ENCODE results near the gene BAHCC1.

Gene BAHCC1

GRCh38 chr17:81435652-81436293, 40.5 kb downstream of the BAHCC1 start:
- no peak for DNase-seq
- Histone ChIP-seq H3K4me1 (ENCODE audit: low read length) (no peaks in the 10 kb centered on the region), H3K27me3 (replicated peaks; ENCODE audit: insufficient read depth, low read length) (peaks cover 87% of the 10 kb centered on the region), H3K27ac (ENCODE audit: low read length) (no peak overlapping the region), H3K36me3 (replicated peaks; ENCODE audit: insufficient read depth, low read length) (no peaks in the 10 kb centered on the region), H3K9ac (ENCODE audit: low read length) (no peak overlapping the region), H3K4me2 (ENCODE audit: low read depth, low read length) (no peak overlapping the region), H3F3A (ENCODE audit: insufficient read depth, low read length) (no peaks in the 10 kb centered on the region), H3K79me2 (ENCODE audit: low read length) (no peaks in the 10 kb centered on the region), H3K9me2 (replicated peaks; ENCODE audit: insufficient read depth, low read length) (no peaks in the 10 kb centered on the region), H3K4me3 (ENCODE audit: low read length) (no peak overlapping the region), H4K20me1 (ENCODE audit: insufficient read depth, low read length) (no peaks in the 10 kb centered on the region), H3K9me3 (replicated peaks; ENCODE audit: insufficient read depth, low read length) (no peaks in the 10 kb centered on the region), H2AFZ (ENCODE audit: low read length) (no peak overlapping the region)
- TF ChIP-seq CTCF (IDR thresholded peaks at IDR 0.05; ENCODE audit: low read length) (no peak), EZH2 (optimal IDR thresholded peaks at IDR 0.05; ENCODE audit: low read depth, low read length) (no peak), EZH2phosphoT487 (IDR thresholded peaks at IDR 0.05; ENCODE audit: low read length) (no peak)

- TF ChIP-seq EZH2 (optimal IDR thresholded peaks at IDR 0.05; ENCODE audit: low read depth, low read length) = no peak
- TF ChIP-seq EZH2phosphoT487 (IDR thresholded peaks at IDR 0.05; ENCODE audit: low read length) = no peak
- TF ChIP-seq CTCF (IDR thresholded peaks at IDR 0.05; ENCODE audit: low read length) = no peak
These were observed 41.1 kb downstream of the BAHCC1 start for GRCh38 chr17:81436294-81436849.

GRCh38 chr17:81437191-81437651, 42.0 kb downstream of the BAHCC1 start:
- Histone ChIP-seq H4K20me1 (ENCODE audit: insufficient read depth, low read length) (no peaks in the 10 kb centered on the region), H3F3A (ENCODE audit: insufficient read depth, low read length) (no peaks in the 10 kb centered on the region), H3K4me2 (ENCODE audit: low read depth, low read length) (no peak overlapping the region), H3K36me3 (replicated peaks; ENCODE audit: insufficient read depth, low read length) (no peaks in the 10 kb centered on the region), H3K27me3 (replicated peaks; ENCODE audit: insufficient read depth, low read length) (peaks cover 88% of the 10 kb centered on the region), H3K27ac (ENCODE audit: low read length) (no peak overlapping the region), H3K9ac (ENCODE audit: low read length) (no peak overlapping the region), H3K9me3 (replicated peaks; ENCODE audit: insufficient read depth, low read length) (no peaks in the 10 kb centered on the region), H3K79me2 (ENCODE audit: low read length) (no peaks in the 10 kb centered on the region), H3K4me3 (ENCODE audit: low read length) (no peak overlapping the region), H2AFZ (ENCODE audit: low read length) (no peak overlapping the region), H3K9me2 (replicated peaks; ENCODE audit: insufficient read depth, low read length) (no peaks in the 10 kb centered on the region), H3K4me1 (ENCODE audit: low read length) (no peaks in the 10 kb centered on the region)
- TF ChIP-seq CTCF (IDR thresholded peaks at IDR 0.05; ENCODE audit: low read length) (no peak), EZH2 (optimal IDR thresholded peaks at IDR 0.05; ENCODE audit: low read depth, low read length) (no peak), EZH2phosphoT487 (IDR thresholded peaks at IDR 0.05; ENCODE audit: low read length) (no peak)
- DNase-seq = no peak

More at GRCh38 chr17:81436294-81436849, 41.1 kb downstream of the BAHCC1 start:
- H4K20me1 ChIP-seq (ENCODE audit: insufficient read depth, low read length) = no peaks in the 10 kb centered on the region
- no peaks in the 10 kb centered on the region for H3K4me1 ChIP-seq (ENCODE audit: low read length)
- no peak overlapping the region for H3K4me2 ChIP-seq (ENCODE audit: low read depth, low read length)
- no peak for DNase-seq
- H3K4me3 ChIP-seq (ENCODE audit: low read length) = no peak overlapping the region
- H3K9me2 ChIP-seq (replicated peaks; ENCODE audit: insufficient read depth, low read length) = no peaks in the 10 kb centered on the region
- no peak overlapping the region for H3K9ac ChIP-seq (ENCODE audit: low read length)
- H3K9me3 ChIP-seq (replicated peaks; ENCODE audit: insufficient read depth, low read length) = no peaks in the 10 kb centered on the region
- H3K27ac ChIP-seq (ENCODE audit: low read length) = no peak overlapping the region
- no peaks in the 10 kb centered on the region for H3K79me2 ChIP-seq (ENCODE audit: low read length)
- peaks cover 88% of the 10 kb centered on the region for H3K27me3 ChIP-seq (replicated peaks; ENCODE audit: insufficient read depth, low read length)
- no peaks in the 10 kb centered on the region for H3F3A ChIP-seq (ENCODE audit: insufficient read depth, low read length)
- no peaks in the 10 kb centered on the region for H3K36me3 ChIP-seq (replicated peaks; ENCODE audit: insufficient read depth, low read length)
- no peak overlapping the region for H2AFZ ChIP-seq (ENCODE audit: low read length)
